ENCODE data around the gene HSF5.
A peak's percentile ranks its signal among the peaks of the same experiment; 100 is the strongest.
"Not testable (repeated sequence)": the region's sequence is repeated elsewhere in the genome, so short reads cannot be mapped to it uniquely, and the experiment has no call there.

The HSF5 gene

DNA sequence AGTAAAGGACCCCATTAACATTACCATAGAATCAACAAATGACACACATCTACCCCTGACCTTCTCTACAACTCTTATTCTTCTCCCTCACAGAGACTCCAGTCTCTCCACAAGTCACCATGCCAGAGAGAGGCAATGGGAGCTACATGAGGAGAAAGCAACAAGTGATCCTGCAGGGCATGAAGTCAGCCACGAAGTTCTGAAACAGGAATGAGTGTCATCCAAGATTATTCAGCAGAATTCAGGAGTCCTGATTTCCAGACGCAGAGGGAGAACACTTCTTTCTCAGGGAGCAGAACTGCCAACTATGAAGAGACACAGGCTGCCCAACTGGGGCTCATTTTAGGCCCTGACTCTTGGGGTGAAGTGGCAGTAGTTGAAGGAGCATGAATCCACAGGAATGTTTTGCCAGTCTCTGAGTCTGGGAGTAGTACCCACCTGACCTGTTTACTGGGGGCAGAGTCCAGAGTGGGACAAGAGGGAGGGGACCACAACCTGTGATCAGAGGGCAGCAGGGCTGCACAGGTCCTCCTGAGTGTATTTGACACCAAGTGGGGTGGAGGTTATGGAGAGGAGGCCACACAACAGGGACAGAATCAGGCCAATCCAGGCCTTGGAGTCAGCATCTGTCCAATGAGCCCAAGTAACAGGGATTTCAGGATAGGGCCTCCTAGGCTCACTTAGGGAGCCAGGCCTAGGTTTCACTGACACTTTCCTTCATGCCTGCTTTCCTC is 28.6 kb upstream of the HSF5 start:
- DNase-seq = no peak

DNA sequence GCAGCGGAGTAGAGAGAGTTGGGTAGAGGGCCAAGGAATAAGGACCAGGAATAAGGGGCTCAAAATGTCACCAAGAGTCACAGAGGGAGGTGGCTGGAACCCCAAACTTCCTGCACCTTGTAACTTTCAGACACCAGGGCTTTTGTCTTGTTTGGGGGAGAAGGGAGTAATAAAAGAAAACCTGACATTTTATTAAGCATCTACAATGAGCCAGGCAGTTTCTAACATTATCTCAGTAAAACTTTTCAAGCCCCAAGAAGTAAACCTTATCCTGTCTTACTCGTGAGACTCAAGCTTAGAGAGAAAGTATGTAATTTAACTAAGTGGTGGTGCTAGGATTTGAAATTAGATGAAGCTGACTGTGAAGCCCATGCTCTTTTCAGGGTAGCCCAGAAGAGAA is 27.1 kb upstream of the HSF5 start:
- DNase-seq = no peak

DNA sequence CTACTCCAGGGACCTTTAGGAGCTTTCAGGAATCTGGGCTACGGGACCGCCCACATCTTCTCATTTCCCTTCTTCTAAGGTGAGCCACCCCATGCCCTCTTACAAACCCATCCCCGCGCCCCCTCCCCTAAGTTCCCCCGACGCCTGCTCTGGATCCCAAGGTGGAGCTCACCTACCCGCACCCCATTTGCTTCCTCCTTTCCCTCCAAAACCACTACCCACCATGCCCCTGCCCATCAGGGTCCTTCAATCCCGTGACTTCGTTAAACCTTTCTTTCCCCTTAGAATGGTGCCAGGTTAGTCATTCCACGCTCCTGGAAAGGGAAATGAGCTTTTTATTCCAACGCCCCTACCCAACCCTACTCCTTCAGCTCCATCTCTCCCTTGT is 26.6 kb upstream of the HSF5 start:
- DNase-seq = no peak

DNA sequence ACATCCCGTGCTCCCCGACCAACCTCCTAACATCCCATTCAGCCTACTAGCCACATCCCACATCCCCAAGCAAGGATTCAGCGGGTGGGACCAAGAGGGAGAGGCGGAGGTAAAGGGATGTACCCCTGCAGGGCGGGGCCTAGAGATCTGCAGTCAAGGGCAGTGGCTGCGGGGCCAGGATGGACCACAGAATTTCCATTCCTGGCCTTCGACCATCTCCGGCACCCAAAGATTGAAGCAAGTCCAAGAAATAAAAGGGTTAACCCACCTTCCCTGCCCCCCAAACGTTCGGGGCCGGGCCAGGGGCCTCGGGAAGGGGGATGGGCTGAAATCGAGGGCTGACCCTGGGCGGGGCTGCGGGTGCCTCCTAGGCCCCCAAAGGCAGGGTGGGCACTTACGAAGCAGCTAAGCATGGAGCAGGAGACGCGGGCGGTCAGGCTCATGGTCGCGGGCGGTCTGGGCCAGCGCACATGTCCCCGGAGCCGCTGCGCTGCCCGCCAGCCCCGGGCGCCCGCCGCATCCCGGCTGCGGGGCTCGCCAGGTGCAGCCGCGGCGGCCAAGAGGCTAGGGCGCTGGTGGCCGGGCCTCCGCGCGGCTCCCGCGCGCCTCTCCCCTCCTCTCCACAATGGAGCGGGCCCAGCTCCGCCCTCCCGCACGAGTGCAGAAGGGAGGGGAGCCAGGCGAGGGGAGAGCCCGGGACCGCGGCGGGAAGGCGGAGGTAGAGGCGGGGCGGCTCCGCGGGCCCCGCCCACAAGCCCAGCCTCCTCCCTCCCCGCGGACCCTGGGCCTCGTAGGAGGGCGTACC is 26.0 kb upstream of the HSF5 start, which contains the start of gene MTMR4:
Gene MTMR4 (minus strand): TSS at position 674 of the 805 bp plus-strand sequence. CDS start 231 bp downstream, at position 443.
- peak; percentile 69 for DNase-seq

DNA sequence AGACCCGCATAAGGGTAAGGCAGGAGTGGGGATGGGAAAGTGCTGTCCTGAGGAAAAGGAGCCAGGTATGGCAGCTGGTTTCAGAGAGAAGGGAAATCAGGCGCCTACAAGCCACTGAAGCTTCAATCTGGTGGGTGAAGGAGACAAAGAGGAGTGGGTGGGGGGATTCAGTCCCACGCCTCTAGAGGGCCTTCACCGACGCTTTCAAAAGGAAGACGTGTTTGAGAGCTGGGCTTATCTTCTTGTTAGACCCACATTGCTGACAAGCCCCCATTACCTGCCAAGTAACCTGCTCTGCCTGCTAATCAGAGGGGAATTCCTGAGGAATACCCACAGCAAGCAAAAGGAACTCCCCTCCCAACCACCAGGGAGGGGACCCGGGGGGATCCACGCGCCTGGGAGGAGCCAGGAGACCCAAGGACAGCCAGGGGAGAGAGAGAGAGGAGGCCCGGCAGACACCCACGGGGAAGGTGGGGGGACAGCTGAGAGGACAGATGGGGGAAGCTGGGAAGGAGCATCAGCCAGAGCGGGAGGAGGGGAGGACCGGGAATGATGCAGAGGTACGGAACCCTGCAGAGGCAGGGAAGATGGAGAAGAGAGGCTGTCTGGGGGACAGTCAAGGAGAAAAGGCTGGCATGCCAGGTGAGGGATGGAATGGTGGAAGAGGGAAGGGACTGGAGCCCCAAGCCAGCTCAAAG is 25.2 kb upstream of the HSF5 start:
- no peak for DNase-seq

DNA sequence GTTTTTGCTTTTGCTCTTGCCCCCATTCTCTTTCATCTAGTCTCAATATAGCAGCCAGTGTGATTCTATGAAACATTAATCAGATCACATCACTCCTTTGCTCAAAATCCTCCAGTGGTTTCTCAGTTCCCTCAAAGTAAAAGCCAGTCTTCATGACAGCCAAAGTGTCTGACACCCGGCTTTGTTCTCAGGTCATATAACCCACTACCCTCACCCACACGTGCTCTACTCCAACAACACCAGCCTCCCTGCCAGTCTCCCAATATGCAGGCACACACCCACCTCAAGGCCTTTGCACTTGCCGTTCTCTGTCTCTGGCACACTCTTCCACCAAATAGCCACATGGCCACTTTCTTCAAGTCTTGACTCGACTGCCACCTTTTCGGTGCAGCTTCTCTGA is 21.9 kb upstream of the HSF5 start:
- DNase-seq = no peak

DNA sequence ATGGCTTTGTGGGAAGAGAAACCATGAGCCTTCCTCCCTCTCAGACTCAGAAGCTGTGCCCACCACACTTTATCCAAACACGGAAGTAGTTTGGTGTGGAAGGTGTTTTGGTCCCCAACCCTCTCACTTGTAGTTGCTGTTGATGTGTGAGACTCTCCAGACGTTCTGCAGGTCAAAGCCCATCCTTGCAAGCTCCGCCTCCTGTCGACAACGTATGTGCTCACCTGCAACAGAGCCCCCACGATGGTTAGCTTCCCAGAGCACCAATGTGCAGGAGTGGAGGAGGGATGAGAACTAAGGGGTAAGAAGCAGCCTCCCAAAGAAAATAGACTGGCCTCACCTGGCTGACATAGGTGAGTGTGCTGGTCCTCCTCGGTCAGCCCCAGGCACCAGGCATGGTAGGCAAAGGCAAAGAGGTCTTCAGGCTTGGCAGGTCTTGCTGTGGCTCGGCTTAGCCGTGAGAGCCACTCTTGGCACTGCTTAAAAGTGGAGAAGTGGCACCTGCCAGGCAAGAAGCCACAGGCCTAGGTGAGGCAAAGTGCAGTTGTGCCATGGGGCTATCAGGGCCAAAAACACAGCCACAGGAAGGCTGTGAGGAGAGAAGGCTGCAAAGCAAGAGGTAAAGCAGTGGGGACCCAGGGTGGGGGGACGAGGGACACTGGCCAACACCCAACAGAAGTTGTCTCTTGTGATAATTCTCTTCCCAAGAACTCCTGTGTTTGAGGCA is 20.3 kb upstream of the HSF5 start:
- DNase-seq = no peak

DNA sequence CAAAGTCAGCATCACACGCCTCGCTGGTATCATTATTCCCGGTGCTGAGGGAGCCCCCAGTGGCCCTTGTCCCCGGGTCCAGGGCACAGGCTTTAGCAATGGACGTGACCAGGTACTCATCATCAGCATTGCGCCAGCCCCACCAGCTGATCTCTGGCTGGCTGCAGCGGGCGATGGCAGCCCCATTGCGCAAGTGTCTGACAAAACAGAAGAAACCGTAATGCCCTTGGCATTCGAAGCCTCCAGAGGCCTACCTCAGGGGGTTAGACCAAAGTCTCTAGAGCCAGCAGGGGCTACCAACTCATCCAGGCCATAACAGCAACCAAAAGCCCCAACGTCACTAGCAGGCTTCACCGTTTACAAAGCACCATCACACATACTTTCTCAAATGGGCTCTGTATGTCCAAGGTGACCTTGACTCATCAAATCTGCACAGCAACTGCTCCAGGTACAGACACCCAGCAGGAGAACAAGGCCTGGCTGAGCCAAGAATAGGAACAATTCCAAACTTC is 19.0 kb upstream of the HSF5 start:
- no peak for DNase-seq

DNA sequence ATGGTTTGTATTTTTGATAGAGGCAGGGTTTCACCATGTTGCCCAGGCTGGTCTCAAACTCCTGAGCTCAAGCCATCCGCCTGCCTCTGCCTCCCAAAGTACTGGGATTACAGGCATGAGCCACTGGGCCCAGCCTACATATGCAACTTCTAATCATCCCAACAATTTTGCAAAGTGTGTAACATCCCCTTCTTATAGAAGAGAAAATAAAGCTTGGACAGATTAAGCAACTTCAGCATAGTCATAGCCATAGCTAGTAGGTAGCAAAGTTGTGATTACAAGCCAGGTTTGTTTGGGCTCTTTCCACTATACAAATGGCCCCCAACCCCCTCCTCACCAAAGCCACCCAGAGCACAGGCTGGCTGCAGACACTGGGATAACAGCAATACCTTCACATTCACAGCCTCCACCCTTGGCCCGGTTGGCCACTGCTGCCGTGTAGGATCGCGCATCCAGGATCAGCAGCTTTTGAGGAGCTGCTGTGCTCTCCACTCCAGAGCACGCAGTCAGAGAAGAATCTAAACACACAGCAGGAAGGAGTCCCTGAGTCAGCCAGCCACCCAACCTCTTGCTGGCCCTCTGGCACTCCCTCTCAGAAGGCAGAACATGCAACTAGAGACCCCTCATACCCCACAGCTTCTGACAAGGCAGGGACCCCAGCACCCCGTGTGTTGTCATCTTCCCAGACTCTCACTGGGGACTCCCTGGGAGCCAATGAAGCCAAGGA is 18.3 kb upstream of the HSF5 start:
- no peak for DNase-seq

DNA sequence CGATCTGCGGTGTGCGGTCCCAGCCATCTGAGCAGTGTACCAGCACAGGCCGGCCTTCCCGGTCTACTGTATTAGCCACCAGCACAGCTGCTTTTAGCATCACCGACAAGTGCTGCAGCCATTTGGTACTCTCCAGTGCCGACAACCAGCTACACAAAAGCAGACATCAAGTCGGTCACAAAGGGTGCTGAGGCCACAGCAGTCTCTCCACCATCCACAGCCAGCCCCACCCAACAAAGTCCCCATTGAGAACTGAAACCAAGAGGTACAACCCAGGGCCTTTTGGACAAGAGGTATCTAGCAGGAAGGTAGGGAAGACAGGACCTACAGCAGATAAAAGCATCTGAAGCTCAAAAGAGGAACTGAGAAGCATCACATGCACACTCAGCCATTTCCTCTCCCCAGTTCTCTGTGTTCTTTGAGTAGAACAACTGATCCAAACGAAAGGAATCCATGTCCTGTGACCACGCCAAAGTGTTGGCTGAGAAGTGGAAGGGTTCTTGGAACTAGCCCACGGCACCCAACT is 16.7 kb upstream of the HSF5 start:
- no peak for DNase-seq

DNA sequence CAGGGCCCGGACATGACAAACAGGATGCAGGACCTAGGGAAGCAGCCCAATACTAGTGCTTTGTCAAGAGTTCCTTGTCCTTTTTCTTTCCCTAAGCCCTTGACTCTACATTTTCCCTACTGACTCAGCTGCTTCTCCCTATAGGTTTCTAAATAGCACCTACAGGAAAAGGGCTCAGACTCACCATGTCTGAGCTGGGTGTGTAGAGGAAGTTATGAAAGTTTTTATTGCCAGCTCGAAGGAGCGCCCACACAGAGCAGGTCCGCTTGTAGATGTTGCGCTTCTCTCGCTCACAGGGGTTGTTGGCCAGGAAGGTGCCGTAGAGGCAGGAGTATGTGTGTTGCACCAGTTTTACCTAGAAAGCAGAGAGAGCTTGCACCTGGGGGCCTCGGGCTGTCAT is 15.7 kb upstream of the HSF5 start:
- DNase-seq = no peak

DNA sequence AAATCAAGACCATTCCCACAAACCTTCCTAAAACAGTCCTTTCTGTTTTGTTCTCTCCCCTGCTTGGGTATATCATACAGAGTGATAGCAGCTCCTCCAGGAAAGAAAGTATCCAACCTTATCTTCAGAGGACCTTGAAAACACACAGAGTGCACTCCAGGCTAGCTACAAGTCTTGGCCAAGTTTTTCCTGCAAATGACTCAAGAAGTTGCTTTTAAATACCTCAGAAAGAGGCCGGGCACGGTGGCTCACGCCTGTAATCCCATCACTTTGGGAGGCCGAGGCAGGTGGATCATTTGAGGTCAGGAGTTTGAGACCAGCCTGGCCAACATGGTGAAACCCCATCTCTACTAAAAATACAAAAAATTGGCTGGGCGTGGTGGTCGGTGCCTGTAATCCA is 14.9 kb upstream of the HSF5 start:
- not testable (repeated sequence) for DNase-seq

DNA sequence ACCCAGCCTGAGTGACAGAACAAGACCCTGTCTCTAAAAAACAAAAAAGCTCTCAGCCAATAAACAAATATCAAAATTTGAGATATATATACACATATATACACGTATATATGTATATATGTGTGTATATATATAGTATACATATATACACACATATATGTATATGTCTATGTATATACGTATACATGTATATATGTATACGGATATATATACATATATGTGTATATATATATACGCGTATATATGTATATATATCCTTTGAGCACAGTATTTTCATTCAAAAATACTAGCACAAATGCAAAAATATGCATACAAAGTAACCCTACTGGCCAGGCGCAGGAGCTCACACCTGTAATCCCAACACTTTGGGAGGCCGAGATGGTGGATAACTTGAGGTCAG is 13.2 kb upstream of the HSF5 start:
- no peak for DNase-seq

DNA sequence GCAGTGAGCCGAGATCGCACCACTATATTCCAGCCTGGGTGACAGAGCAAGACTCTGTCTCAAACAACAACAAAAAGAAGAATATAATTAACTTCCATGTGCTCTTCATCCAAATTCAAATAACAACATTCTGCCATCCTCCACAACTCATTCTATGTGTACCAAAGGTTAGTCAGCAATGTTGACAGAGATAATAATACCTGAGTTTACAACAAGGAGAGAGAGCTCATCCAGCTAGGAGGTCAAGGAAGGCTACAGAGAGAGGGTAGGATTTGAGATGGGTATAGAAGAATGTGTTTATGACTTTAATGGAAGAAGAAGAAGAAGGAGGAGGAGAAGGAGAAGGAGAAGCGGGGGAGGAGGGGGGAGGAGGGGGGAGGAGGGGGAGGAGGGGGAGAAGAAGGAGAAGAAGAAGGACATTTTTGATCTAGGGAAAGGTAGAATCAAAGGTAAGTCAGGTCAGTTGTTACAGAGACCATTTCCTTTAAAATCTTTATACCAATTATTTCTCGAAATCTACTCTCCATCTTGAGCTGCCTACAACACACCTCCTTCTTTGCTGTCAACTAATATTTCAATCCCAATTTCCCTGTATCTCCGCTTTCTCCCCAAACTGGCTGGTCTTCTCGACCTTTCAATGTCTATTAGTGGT is 10.1 kb upstream of the HSF5 start:
- DNase-seq = no peak

DNA sequence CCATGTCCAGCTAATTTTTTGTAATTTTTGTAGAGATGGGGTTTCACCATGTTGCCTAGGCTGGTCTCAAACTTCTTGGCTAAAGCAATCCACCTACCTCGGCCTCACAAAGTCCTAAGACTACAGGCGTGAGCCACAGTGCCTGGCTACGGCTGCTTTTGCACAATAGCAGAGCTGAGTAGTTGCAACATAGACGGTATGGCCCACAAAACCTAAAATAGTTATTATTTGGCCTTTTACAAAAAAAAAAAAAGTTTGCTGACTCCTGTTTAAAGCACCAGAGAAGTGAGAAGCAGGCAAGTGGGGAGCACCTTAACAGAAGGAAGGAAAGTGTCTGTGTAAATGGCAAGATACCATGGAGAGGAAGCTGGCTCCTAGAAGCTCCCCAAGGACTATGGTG is 5.3 kb upstream of the HSF5 start:
- no peak for DNase-seq

DNA sequence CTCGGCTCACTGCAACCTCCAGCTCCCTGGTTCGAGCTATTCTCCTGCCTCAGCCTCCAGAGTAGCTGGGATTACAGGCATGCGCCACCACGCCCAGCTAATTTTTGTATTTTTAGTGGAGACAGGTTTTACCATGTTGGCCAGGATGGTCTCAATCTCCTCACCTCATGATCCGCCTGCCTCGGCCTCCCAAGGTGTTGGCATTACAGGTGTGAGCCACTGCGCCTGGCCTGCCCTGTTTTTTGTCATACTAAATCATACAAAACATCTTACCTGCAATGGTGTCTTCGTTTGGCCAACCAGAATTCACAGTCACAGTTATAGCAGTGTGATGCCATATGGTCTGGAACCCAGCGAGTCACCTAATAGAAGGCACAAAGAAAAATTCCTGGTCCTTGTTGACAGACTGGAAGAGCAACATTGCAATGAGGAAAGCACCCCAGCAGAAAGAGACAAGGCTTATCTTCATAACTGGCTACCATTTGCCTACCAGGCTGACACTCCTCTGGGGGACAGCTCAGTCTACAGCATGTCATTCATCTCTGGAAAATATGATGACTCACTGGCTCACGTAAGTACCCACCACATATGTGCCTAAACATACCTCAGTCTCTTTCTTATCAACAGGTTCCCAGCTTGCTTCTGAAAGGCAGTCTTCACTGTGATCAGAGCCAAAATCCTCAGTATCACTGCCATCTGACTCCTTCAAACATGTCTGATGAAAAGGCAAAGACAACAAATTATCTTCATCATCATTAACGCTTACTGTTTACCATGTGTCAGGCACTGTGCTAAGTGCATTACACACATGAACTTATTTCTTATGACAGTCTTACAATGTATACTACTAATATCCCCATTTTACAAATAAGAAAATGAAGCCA is 4.3 kb upstream of the HSF5 start:
- no peak for DNase-seq

DNA sequence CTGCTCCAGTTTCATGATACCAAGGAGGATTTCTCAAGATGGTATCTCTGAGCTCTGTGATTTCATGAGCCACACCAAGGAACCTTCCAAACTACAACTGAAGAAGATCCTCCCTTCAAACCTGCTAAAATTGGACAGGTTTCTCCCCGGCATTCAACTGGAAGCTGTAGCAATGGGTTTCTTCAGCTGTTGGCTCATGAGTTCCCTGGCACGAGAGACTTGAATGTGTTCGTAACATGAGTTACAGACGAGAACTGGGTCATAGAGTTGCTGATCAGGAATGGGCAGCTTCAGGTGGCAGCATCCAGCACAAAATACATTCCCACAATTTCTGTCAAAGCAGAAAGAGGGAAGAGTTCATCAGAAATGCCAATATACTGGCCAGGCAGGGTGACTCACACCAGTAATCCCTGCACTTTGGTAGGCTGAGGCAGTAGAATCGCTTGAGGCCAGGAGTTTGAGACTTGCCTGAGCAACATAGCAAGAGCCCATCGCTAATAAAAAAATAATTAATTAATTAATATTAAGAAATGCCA is 3.4 kb upstream of the HSF5 start:
- no peak for DNase-seq

DNA sequence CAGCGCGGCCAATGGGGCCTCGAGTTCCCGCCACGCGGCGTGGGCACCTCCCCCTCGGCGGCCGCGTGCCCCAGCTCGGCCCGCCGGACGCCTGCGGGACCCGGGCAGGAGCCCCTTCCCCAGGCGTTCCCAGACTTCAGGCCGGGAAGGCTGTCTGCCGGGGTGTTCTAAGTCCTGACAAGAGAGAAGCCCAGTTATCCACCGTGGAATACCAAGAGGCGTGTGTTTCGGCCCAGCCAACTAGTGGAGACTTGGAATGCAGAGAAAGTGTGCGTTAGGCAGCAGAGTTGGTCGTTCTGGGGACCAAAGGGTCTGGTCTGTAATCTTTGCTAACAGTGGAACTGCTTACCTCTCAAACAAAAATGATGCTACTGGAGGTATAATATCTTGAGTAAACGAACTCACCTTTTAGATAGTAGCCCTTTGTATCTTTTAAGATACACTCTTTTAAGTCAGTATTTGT is 251 bp upstream of the HSF5 start:
- no peak for DNase-seq

DNA sequence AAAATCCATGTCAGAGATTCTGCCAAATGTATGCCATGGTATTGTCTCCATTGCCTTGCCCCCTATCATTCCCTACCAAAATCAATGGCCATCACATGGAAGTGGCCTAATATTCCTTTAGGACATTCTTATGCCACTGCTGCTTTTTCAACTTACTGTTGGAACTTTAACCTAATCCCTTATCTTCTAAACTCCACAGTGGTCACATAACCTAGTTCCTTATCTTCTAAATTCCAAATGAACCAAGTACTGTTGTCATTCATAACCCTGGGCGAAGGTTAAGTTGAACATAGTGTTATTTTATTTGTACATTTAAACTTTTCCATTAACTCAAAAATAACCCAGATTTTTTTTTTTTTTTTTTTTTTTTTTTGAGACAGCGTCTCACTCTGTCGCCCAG is 3.6 kb downstream of the HSF5 start:
- DNase-seq = no peak

DNA sequence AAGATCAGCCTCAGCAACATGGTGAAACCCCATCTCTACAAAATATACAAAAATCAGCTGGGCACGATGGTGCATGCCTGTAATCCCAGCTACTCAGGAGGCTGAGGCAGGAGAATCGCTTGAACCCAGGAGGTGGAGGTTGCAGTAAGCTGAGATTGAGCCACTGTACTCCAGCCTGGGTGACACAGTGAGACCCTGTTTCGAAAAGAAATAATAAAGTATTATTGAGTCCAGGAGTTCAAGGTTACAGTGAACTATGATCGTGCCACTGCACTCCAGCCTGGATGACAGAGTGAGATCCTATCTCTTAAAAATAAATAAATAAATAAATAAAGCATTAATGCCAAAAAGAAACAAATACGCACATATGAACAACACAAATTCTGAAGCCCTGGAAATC is 6.4 kb downstream of the HSF5 start:
- not testable (repeated sequence) for DNase-seq
